NAMALWA (cell line): Measurements from ENCODE around the gene NRDC.
"Not testable (repeated sequence)": the region's sequence is repeated elsewhere in the genome, so short reads cannot be mapped to it uniquely, and the experiment has no call there.

Experiments used
- DNase-seq: peaks from one replicate; pipeline ENCODE4 v3.0.0-alpha.2; 2015; ENCODE audit warnings: low spot score

Gene NRDC

GRCh38 chr1:51878616-51879336 is at the start of gene NRDC:
NRDC (minus strand) TSS chr1:51878727; CDS start chr1:51878615, 112 bp downstream.
- DNase-seq = peak; percentile 100

GRCh38 chr1:51927029-51927428 is 48.5 kb upstream of the NRDC start:
- no peak for DNase-seq

GRCh38 chr1:51926171-51926812 is 47.8 kb upstream of the NRDC start:
- peak; percentile 35 for DNase-seq

- no peak for DNase-seq
These were observed 45.9 kb upstream of the NRDC start for GRCh38 chr1:51924455-51924854.

- DNase-seq = no peak
These were observed 43.5 kb upstream of the NRDC start for GRCh38 chr1:51922040-51922439.

- DNase-seq = no peak
These were observed 41.6 kb upstream of the NRDC start for GRCh38 chr1:51920130-51920529.

GRCh38 chr1:51919684-51920083 is 41.2 kb upstream of the NRDC start:
- DNase-seq = no peak

GRCh38 chr1:51916587-51917405 is 38.3 kb upstream of the NRDC start:
- no peak for DNase-seq

GRCh38 chr1:51915951-51916350 is 37.4 kb upstream of the NRDC start:
- DNase-seq = no peak

GRCh38 chr1:51912881-51913280 is 34.4 kb upstream of the NRDC start:
- DNase-seq = no peak

GRCh38 chr1:51910221-51911000 is 31.9 kb upstream of the NRDC start:
- no peak for DNase-seq

- no peak for DNase-seq
These were observed 30.0 kb upstream of the NRDC start for GRCh38 chr1:51908499-51908898.

GRCh38 chr1:51907079-51907702 is 28.7 kb upstream of the NRDC start:
- DNase-seq = no peak

- DNase-seq = no peak
These were observed 28.0 kb upstream of the NRDC start for GRCh38 chr1:51906306-51907078.

GRCh38 chr1:51902456-51902855 is 23.9 kb upstream of the NRDC start:
- no peak for DNase-seq

GRCh38 chr1:51901151-51901550 is 22.6 kb upstream of the NRDC start:
- DNase-seq = no peak

- DNase-seq = no peak
These were observed 20.5 kb upstream of the NRDC start for GRCh38 chr1:51899022-51899421.

- DNase-seq = no peak
These were observed 19.7 kb upstream of the NRDC start for GRCh38 chr1:51898090-51898734.

GRCh38 chr1:51897699-51898031 is 19.1 kb upstream of the NRDC start:
- DNase-seq = no peak

GRCh38 chr1:51894748-51895147 is 16.2 kb upstream of the NRDC start:
- DNase-seq = not testable (repeated sequence)

- no peak for DNase-seq
These were observed 265 bp downstream of the NRDC start for GRCh38 chr1:51878308-51878615.
